ENCODE data around the gene AGBL1.

DNA sequence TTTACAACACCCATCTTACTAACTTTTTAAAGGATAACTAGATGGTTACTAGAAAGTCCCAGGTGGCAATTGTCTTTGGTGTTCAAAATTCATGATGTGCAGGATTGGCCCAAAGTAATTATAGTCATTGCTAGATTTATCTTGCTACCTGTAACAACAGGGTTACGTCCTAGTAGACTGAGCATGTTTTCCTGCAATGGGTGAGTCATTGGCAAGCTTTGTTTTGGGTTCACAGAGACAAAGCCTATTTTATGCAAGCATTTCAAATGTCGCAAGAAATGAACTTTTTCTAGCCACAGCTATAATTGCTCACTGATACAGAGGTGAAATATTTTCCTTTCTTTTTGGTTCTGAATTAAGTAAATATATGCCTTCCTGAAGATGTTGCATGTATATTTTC is 267.6 kb downstream of the AGBL1 start:
- TF ChIP-seq, protein P1, sequence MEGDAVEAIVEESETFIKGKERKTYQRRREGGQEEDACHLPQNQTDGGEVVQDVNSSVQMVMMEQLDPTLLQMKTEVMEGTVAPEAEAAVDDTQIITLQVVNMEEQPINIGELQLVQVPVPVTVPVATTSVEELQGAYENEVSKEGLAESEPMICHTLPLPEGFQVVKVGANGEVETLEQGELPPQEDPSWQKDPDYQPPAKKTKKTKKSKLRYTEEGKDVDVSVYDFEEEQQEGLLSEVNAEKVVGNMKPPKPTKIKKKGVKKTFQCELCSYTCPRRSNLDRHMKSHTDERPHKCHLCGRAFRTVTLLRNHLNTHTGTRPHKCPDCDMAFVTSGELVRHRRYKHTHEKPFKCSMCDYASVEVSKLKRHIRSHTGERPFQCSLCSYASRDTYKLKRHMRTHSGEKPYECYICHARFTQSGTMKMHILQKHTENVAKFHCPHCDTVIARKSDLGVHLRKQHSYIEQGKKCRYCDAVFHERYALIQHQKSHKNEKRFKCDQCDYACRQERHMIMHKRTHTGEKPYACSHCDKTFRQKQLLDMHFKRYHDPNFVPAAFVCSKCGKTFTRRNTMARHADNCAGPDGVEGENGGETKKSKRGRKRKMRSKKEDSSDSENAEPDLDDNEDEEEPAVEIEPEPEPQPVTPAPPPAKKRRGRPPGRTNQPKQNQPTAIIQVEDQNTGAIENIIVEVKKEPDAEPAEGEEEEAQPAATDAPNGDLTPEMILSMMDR (IDR thresholded peaks at IDR 0.05), result no peak
- TF ChIP-seq POLR2A (IDR thresholded peaks at IDR 0.05), result no peak
- TF ChIP-seq POLR2AphosphoS5 (IDR thresholded peaks at IDR 0.05), result no peak

Data from prostate gland (tissue), 2 donors.